Ovary (tissue), 3 donors: ENCODE measurements around the gene RBBP7.

Experiments used
- CTCF ChIP-seq, 3 donors: fragments of 450-650 bp in 2 of 3; fragments of 200-600 bp in 1 of 3; IDR thresholded peaks; one replicate each; pipeline versions ENCODE4 v1.5.1 to v1.8.0; 2016 to 2022; ENCODE audit warnings: antibody characterized with exemption in 3 of 3, mild to moderate bottlenecking in 1 of 3
- POLR2A ChIP-seq: fragments of 450-650 bp; IDR thresholded peaks from one replicate; pipeline ENCODE4 v1.6.1; 2017; ENCODE audit warnings: antibody characterized with exemption, mild to moderate bottlenecking, moderate library complexity
- donor health status: DM: no; HTN: no; CAD: no.

- TF ChIP-seq POLR2A (no peak), CTCF (IDR thresholded peaks at IDR 0.05) (no peak)
Observed at GRCh38 chrX:16917120-16917519, 47.0 kb upstream of the RBBP7 start.
